GM15510 (cell line): ENCODE data around the gene WDPCP.

Source experiments
- POLR2A ChIP-seq: IDR thresholded peaks from 3 replicates; pipeline ENCODE4 v1.6.1; 2011; ENCODE audit warnings: borderline replicate concordance; ENCODE audit not compliant: insufficient read length; ENCODE audit errors: extremely low read depth

Gene WDPCP

DNA sequence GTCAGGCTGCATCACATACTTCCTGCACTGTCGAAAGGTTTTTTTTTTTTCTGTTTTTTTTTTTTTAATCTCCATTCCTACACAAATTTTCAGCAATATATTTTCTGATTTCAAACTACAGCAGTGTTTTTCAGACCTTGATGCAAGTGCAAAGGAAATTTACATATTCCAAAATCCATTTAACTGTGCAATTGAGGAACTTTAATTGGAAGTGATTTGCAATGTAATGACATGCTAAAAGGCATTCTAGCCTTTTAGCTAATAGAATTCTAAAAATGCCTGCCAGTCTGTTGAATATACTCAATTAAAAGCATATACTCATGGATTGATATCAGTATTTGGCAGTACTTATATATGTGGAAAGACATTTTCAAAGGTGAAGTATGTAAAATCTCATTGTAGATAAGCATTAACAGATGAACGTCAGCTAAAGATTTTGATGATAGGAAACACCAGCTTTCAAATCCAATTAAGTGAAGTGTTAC lies 327.1 kb downstream of the WDPCP start:
- TF ChIP-seq POLR2A: no peak

DNA sequence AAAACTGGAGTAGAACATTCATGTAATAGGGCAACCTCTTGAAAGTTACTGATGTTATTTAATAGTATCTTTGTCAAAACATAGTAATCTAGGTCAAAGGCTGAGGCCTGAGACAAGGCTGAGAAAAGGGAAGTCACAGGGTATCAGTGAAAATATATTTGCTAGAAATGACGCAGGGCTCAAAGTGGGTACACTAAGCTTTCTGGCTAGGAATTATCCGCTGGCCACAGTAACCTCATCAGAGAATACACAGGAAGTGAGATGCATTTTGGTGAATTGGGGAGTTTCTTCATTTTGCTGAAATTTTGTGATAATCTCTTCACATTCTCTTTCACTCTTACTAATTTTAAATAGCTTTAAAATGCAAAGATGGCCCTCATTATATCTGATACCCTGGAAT lies 330.8 kb downstream of the WDPCP start:
- no peak for TF ChIP-seq POLR2A

DNA sequence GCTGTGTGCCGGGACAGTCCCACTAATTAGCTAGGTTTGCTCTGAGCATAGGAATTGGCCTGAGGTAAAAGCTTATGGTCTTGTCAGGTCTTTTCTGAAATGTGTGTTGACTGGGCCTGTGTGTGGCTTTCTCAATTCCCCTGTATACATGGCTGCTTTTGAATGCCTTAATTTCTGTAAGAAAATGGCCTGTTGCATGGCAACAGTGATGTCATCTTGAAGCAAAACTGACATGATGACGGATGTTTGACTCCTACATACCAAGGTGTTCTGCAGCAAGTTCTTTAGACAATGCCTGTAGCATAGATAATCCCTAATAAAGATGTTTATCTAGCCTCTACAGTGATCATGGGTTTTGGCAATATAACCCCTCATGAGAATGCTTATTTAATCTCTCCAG lies 339.1 kb downstream of the WDPCP start:
- TF ChIP-seq POLR2A: no peak

DNA sequence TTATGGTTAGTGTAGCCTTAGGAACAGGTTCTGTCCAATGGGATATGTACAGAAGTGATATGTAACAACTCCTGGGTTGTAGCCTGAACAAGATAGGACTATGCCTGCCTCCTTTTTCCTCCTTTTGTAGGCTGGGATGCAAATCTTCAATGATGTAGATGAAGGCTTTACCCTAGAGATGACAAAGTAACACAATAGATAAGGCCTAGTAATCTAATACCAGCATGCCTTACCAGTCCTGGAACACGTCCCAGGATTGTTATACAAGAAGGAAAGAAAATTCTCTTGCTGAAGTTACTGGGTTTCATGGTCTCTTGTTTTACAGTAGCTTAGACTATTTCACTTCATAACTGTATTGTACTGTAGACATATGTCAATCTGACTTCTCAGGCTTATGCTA lies 345.5 kb downstream of the WDPCP start:
- TF ChIP-seq POLR2A: no peak

DNA sequence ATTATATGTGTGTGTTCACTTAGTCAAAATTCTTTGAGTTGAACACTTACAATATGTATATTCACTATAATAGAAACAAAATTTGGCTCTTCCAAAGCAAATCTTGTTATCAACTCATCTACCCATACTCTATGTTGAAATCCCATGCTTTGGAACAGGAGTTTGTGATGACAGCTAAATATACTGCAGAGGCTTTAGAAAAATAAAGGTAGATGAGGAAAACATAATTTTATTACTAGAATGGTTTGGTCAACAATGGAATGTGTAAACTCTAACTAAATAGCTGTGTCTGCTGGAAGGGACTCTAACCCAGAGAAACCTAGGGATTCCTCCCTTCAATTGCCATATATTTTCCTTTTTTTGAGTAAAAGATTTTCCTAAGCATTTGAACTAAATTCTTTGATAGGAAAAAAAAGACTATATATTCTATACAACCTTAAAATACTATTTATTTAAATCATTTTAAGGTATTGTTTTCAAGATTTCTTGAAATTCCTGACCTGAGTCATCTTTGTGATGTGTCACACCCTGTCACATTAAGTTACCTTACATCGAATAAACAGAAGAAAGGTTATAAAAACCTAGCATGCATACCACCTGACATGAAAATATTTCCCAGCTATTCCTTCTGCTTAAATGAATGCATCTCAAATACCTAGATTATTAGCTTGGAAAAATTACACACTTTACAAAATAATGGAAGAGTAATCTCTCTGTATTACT lies 362.2 kb downstream of the WDPCP start:
- no peak for TF ChIP-seq POLR2A

DNA sequence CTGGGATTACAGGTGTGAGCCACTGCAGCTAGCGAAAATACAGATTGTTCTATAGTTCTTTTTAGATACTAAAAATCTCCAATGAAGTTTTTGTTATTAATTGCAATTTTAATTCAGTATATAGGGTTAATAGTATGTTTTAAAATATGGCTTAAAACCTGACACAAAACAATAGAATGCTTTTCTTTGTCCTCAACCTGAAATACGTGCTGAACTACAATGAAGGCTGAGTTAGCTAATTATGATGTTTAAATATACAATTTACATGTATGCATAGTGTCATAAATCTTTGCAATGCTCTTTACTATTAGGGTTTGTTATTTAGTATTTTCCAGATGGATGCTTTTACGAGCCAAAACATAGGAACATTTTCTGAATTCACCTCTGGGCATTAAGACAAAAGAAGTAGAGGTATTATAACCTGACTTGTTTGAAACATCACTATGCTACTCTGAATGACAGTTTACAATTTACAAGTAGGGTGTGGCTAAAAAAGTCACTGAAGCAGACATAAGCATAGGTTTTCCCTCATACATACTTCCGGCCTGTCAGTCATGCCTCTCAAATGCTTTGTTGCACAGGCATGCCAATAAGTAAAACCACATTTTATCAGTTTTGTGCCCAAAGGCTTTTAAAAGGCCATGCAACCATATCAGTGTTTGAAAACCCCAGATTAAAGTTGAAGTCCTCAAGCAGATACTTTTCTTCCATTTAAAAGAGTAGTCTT lies 369.3 kb downstream of the WDPCP start:
- no peak for TF ChIP-seq POLR2A

DNA sequence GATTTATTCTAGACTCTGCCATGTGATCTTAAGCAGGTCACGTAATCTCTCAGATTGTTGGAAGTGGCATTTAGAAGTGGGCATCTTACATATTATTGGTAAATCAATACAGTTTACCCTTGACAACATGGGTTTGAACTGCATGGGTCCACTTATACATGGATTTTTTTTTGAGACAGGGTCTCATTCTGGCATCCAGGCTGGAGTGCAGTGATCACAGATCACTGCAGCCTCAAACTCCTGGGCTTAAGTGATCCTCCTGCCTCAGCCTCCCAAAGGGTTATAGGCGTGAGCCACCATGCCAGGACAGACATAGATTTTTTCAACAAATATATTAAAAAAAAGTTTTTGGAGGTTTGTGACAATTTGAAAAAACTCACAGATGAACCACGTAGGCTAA lies 393.0 kb downstream of the WDPCP start:
- TF ChIP-seq POLR2A: no peak

DNA sequence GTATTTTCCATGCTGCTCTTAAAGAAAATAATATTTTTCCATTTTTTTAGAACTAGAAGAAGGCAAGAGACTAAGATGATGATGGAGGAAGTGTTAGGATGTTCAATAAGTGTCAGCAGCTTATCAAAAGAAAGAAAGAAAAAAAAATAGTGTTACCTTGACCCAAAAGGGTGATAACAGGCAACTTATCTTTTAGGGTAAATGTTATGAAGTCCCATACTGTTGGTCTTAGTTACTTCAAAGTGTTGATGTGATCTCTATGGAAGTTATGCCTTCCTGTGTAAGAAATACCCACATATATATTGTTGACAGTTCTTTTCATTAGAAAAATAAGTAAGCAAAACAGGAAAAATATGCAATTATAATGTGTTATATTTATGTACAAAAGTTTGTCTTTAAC lies 394.1 kb downstream of the WDPCP start:
- no peak for TF ChIP-seq POLR2A

DNA sequence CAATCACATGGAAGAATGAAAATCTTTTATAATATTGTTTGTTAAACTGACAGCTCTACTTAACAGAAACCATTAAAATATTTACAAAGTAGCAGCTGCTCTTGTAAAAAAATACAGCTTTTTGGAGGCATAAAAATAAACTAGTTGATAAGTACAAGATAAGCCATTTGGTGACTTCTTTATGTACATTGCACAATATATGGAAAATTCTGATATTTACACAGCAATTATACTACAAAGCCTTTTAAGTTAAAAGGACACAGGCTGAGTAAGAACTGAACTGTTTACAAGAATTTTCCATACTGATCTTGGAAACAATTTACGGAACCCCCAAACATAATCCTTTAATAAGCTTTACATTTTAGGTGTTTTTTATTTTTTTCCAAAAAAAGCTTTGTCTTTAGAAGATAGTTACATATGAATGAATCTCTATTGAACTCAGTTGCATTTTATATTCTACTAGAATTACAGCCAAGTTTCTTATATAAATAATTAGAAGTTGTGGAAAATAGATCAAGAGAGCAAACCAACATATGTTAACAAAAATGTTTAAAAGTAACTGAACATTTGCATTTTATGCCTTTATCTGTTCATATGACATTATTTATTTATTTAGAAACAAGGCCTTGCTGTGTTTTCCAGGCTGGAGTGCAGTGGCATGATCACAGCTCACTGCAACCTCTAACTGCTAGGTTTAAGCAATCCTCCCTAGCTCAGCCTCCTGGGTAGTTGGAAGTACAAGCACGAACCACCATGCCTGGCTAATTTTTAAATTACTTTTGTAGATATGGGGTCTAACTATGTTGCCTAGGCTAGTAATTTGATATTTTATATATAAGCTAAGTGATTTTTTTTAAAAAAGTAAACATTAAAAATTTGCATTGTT lies 395.1 kb downstream of the WDPCP start:
- TF ChIP-seq POLR2A: no peak

DNA sequence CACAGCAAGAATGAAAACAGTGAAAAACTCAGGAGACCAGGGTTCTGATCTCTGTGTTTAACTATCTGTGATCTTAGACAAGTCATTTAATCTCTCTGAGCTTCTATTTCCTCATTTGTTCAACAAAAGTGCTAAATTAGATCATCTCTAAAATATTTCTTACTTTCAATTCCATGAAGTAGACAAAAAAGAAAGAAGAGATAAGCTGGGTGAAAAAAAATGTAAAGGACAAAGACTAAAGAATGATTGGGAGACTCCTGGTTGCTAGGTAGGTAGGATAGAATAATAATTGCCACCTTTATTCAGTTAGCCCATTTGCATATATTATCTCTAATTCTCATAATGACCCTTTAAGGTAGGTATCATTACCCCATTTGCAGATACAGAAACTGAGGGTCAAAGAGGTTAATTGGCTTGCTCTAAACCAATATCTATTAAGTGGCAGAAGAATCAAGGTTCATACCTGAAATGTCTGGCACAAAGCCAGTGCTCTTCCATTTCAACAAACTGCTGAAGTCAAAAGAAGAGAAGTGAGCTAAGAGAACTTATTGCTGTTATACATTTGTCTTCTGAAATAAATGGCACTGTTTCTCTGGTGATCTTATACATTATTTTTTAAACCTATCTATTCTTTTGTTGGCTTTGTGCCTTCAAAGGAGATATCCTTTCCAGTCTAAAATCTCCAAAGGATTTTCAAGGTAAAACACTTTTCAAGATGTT lies 395.9 kb downstream of the WDPCP start:
- no peak for TF ChIP-seq POLR2A

DNA sequence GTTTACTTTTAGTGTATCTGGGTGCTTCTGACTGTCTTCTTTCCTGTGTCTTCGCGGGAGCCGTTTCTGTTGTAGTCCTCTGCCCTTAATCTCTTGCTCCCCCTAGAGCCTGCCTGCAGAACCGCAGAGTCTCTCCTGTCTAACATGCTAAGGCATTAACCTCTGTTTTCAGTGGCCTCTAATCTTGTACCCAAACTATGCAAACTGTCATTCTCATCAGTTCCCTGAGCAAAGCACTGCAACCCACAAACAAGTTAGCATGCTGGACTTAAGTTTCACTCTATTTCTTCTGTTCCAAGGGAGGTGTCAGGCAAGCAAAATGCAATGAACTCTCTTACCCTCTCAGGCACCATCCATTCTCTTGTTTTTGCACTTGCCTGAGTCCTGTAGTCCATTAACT lies 399.3 kb downstream of the WDPCP start:
- TF ChIP-seq POLR2A: no peak

DNA sequence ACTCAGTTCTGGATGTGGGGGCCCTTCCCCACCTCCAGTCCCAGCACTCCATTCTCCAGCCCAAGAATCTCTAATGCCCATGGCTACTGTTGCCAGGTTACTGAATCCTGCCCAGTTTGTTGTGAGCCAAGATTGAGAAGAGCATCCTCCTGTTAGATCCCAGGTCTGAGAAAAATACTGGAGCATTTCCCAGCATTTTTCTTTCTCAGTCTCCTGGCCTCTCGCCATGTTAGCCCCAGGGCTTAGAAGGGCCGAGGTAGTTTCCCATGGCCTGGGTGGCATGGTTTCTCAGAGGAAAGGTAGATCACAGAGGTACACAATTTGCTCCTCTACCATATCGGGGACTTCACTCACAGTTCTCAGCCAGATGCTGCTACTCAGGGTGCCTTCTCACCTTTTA lies 401.9 kb downstream of the WDPCP start:
- no peak for TF ChIP-seq POLR2A

DNA sequence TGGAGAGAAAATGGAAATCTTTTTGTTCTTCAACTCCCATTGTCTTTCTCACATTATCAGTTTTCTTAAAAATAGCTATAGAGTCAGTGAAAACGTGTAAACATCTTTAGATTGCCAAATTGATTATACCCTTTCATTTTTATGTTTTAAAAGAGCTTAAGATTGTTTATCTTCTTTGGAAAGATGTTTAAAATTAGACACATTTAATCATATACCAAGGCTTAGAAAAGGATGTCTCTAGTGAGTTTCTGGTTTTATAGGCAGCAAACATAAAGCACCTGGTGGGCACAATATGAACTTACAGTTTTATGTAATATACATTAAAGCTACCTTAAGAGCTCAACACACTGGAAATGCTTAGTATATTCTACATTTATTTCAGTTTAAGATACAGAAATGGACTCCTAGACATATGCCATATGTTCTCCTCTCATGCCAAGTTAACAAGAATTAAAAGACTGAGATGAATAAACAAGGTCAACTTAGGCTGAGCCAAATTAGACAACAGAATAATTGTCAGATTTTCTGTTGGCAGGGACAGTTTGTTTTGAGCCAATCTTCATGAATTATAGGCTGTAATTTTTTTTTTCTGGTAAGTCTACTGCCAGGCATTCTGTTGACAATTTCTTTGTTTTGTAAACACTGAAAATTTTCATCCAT lies 425.0 kb downstream of the WDPCP start:
- TF ChIP-seq POLR2A: no peak

DNA sequence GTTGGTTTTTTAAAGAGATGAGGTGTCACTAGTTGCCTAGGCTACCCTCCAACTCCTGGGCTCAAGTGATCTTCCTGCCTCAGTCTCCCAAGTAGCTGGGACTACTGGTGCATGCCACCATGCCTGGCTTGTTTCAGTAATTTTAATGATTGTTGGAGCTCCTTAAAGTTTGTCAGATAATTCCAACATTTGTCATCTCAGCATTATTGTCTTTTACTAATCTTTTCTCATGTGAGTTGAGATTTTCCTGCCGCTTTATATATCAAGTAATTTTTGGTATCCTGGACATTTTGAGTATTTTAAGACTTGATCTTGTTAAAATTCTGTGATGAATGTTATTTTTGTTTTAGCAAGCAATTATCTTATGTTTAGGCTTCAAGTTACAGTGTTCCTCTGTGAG lies 429.0 kb downstream of the WDPCP start:
- TF ChIP-seq POLR2A: no peak
